GM19025 (cell line): ENCODE data around the gene PTCRA.

ENCODE experiments used
- ATAC-seq: cut with Tn5 transposase; IDR thresholded peaks from one replicate; pipeline ENCODE4 v1.9.1; 2021; ENCODE audit warnings: mild to moderate bottlenecking, low read depth, moderate library complexity; ENCODE audit not compliant: unreplicated experiment

Gene PTCRA

DNA sequence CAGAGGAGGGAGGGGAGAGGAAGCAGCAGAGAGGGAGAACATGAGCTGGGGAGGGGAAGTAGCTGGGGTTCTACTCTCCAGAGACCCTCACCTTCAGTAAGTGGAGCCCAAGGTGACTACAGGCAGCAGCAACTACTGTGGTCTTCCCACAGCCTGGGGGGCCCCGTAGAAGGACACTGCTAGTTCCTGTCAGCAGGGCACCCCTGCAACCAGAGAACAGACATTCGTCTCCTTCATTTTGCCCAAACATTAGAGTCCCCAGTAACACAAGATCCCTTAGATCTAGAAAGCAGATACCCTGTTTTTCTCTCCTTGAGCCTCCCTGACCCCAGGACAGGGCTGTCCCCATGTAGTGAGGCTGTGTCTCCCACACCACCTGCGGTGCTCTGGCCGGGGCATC, 52.9 kb downstream of the PTCRA start:
- ATAC-seq, result no peak

DNA sequence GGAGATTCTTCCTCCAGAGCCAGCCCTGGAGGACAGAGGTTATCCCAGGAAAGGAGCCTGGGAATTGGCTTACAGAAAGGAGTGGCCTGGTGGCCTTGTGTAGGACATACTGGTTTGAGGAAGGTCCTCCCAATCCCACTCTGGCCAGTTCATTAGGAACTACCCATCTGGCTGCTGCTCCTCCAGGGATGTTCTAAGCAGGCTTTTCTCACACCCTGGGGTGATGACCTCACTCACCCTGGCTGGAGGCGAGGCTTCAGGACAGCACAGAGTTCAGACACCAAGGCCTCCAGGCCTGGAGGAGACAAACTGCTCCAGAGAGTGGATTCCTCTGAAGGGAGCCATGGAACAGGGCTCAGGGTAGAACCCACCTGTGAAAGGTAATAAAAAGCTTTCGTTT, 53.6 kb downstream of the PTCRA start:
- ATAC-seq, result no peak

DNA sequence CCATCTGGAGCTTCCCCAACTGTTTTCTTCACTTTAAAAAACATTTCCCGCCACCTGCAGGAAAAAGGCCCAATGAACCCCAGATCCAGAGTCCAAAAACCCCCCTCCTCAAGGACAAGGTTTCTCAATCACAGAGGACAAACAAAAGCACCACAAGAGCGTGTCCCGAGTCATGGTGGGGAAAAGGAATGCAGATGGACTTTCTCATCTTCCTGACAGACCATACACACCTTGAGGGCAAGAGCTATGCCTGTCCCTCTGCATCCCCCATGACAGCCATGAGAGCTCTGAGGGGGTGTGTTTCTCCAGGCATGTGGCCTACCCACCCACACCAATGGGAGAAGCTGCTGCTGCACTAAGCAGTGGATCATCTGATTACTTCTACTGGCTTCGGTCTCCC, 54.1 kb downstream of the PTCRA start:
- no peak for ATAC-seq

DNA sequence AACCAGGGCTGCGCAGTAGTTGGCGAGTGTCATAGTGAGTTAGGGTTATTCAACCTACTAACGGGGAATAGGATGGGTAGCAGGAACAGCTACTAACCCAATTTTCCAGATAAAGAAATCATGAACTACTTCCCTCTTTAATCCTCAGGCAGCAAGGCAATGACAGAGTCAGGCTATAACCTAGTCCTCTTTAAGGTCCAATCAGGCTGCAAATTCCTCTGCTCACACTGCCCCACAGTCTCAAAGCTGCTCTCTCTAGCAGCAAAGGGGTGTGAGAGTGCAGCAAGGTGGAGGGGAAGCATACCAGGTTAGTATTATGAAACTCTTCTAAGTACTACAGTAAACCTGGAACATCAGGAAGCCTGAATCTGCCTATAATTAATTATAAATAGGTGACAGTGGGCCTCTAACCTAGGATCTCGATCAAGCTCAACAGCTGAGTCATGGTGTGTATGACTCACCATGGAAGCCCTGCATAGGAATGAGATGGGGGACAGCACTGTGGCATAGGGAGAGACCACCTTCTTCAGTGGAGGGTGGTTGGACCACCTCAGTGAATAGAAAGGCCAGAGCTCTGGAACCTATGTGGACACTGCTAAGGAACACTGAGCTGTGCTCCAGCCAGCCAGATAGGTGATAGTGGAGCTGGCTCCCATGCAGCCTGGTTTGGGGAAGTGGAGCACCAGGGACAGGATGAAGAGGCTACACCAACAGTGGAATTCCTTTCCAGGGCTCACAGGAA, 55.2 kb downstream of the PTCRA start:
- no peak for ATAC-seq

DNA sequence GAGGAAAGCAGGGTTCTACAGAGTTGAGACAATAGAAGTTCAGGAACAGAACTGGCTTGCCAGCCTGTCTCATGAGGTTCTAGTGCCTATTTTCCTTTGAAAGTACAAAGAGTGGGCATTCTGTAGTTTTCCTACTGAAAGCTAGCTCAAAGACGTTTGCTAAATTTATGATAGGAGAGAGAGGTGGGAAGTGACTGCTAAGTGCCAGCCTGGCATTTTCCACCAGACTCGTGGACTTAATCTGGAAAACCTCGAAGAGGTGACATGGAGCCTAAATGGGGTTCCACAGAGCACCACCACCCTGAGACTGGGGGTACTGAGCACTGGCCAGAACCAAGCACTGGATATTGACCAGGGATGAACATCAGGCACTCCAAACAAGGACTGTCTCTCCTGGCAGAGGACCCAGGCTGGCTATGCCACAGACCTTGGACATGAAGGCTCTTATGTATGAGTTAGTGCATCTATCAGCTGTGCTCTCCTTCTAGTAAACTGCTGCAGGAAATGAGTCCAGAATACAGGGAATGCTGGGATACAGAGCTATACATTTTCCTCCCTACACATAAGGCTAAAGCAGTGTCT, 56.0 kb downstream of the PTCRA start:
- ATAC-seq, result no peak

DNA sequence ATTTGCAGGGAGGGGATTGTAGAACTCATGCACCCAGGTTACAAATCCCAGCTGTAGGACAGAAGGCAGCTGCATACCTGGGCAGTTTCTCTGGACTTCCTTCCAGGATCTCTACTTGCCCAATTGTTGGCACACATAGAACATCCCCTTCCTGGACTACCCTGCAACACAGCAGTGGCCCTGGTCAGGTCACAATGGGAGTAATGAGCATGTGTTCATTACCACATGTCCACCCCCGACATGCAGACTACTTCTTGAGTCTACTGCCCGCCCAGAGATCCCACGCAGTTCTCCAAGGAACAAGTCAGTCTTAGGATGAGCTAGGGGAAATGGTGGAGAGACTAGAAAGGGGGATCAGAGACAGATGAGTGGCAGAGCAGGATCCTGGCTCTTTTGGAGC, 58.1 kb downstream of the PTCRA start:
- no peak for ATAC-seq

DNA sequence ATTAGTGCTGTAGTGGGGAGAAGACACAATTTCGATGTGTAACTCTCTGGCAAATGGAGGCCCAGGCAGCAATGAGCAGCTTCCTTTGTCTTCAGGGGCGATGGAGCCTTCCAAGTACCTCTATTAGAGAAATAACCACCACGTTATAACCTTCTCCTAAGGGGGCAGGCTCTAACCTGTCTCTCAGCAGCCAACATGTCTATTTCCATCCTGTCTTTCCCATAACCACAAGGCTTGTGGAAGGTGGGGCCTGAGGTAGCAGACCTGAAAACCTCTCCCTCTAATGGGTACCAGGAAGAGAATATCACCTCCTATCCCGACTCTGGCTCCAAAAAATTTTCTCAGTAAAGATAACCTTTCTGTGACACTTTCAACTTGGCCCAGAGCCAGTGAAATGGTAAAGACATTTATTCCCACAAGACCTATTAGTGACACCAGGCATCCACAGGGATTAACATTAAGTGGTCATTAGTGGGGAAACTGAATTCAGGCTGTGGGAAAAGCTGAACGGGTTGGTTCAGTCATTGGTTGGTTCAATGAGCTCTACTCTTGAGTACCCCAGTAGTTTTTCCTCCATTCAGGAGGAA, 59.2 kb downstream of the PTCRA start:
- ATAC-seq, result no peak
